CD4-positive, alpha-beta T cell treated with Interleukin-15 for 1 hour (primary cell): ENCODE results near the gene CA9.

Source experiments
- DNase-seq: peaks from one replicate; pipeline ENCODE4 v3.0.0-alpha.2; 2020

CA9 gene

DNA sequence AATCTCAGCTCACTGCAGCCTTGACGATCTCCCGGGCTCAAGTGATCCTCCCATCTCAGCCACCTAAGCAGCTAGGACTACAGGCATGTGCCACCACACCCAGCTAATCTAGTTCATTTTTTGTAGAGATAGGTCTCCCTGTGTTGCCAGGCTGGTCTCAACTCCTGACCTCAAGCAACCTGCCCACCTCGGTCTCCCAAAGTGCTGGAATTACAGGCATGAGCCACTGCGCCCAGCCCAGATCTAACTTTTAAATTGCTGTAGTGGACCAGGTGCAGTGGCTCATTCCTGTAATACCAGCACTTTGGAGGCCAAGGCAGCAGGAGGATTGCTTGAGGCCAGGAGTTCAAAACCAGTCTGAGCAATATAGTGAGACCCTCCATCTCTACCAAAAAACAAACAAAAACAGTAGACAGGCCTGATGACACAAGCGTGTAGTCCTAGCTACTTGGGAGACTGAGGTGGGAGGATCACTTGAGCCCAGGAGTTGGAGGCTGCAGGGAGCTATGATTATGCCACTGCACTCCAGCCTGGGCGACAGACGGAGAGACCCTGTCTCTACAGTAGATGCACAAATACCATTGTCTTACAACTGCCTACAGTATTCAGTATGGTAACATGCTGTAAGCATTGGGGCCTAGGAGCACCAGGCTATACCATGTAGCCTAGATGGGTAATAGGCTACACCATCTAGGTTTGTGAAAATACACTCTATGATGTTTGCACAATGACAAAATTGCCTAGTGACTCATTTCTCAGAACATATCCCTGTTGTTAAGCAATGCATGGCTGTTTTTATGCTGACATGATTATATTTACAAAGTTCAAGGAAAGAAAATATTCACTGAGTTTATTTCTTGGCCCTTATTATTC lies 21.5 kb upstream of the CA9 start:
- DNase-seq, result no peak

DNA sequence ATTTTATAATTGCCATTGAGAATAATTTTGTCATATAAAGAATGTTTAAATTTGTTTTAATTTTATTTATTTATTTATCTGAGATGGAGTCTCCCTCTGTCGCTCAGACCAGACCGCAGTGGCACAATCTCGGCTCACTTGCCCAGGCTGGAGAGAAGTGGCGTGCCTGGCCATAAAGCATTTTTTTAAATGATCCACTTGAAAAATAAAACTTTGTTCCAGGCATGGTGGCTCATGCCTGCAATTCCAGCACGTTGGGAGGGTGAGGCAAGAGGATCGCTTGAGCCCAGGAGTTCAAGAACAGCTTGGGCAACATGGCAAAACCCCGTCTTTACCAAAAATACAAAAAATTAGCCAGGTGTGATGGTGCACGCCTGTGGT lies 20.9 kb upstream of the CA9 start:
- DNase-seq, result no peak

DNA sequence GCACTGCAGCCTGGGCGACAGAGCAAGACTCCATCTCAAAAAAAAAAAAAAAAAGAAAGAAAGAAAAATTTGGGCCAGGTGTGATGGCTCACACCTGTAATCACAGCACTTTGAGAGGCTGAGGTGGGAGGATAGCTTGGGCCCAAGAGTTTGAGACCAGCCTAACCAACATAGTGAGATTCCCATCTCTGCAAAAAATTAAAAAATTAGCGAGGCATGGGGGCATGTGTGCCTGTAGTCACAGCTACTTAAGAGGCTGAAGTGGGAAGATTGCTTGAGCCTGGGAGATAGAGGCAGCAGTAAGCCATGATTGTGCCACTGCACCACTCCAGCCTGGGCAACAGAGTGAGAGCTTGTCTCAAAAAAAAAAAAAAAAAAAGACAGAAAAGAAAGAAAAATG lies 20.1 kb upstream of the CA9 start:
- DNase-seq, result no peak

GRCh38 chr9:35656348-35656747 lies 17.4 kb upstream of the CA9 start:
- no peak for DNase-seq

- DNase-seq, result no peak
Measured at GRCh38 chr9:35656831-35657545, 16.7 kb upstream of the CA9 start.

DNA sequence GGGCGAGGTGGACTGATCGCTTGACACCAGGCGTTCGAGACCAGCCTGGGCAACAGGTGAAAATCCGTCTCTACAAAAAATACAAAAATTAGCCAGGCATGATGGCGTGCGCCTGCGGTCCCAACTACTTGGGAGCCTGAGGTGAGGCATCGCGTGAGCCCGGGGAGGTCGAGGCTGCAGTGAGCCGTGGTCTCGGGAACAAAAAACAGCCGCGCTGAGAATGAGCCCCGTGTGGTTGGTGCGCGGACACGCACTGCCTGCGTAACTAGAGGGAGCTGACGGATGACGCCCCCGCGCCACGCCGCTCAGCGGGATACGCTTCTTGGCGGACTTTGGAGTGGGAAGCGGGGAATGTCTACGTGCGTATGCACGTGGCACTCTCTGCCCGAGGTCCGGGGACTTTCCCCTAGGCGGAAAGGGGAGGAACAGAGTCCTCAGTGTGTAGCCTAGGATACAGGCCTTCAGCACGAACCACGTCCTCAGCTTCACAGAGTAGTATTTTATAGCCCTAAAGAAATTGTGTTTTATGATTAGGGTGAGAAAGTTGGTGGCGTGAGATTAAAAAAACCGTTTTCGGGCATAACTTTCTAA lies 16.1 kb upstream of the CA9 start, which contains the start of gene RMRP:
RMRP (minus strand) TSS at position 474 of the 591 bp plus-strand sequence.
- peak; percentile 94 for DNase-seq

- DNase-seq, result peak; percentile 87
Measured at GRCh38 chr9:35658137-35658967, 15.4 kb upstream of the CA9 start, which contains the start of gene CCDC107. Gene CCDC107, plus strand, starts transcription at chr9:35658292. Its CDS starts 88 bp downstream, at chr9:35658380.

DNA sequence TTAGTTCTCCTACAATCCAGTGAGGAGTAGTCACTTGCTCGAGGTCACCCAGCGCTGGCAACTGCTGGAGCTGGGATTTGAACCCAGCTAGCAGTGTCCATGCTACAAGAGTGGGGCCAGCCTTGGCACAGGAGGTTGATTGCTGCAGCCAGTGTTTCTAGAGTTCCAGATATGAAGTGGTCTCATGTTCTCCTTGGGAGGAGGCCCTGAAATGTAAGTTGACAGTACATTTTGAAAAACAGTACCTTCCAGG lies 14.8 kb upstream of the CA9 start:
- DNase-seq, result no peak

- DNase-seq, result no peak
Measured at GRCh38 chr9:35659340-35659739, 14.4 kb upstream of the CA9 start.

DNA sequence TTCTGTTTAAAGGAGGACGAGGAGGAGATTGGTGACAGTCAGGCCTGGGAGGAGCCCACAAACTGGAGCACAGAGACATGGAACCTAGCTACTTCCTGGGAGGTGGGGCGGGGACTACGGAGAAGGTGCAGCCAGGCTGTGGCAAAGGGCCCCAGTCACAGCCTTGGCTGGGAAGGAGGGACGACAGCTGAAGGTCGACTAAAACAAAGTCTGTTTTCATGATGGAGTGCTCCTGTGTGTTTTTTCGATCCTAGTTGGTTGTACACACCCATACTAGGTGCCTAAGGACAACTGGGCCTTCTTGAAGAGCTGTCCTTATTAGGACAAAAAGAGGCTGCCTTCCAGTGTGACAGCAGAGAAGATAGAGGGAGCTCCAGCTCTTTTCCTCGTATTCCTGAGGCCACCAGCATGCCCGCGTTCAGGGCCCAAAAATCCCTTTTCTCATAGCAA lies 12.7 kb upstream of the CA9 start:
- no peak for DNase-seq

- DNase-seq, result peak; percentile 65
Measured at GRCh38 chr9:35661756-35662350, 11.9 kb upstream of the CA9 start.

DNA sequence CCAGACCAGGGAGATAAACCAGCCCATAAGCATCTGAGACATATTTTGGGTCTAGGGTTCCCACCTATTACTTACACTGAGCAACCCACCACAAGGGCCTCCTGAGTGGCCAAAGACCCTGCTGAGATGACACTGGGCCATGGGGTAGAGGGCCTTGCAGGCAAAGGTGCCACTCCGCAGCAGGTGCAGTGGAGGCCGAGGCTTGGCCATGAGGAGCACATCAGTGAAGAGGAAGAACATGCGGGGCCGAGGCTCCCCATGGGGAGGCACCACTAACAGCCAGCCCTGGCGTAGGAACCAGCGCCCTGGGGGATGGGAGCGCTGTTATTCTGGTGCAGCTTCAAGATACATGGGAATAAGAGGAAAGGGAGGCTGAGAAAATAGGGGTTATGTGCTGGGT lies 11.3 kb upstream of the CA9 start:
- no peak for DNase-seq

DNA sequence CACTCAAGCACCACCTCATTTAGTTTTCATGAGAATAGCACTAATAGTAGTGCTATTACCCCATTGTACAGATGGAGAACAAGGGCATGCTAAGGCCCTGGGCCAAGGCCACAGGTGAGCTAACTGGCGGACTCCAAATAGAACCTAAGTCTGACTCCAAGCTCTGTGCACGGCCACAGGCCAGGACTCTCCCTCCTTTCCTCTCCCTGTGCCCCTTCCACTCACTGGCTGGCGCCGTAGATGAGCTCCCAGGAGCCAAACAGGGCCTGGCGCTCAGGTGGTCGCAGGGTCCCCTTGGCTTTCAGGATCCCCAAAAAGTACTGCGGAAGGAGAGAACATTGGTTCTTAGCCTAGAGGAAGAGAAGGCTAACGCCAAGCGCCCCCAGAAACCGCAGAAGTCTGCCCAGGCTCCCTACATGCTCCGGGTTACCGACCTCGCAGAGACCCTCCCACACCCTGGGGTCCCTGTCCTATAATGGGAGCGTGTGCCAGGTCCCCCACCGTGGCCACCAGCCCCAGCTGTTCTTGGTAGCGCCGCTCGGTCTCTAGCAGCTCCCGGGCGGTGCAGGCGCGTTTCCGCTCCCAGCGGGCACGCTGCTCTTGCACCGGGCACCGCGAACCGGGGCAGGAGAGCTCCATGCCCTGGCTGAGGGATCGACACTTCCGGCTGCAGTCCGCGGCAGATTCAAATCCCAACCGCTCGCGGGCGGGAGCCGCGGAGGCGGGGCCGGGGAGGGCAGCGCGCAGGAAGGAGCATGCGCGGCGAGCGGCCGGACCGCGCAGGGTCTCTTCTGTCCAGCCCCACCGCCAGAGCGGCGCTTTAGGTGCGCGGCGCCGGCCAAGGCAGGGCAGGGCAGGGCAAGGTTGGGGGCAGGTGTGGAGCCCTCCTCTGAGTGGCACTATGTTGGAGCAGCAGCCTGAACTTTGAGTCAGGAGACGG lies 8.9 kb upstream of the CA9 start, which contains the start of gene ARHGEF39:
ARHGEF39 (minus strand) TSS at position 665 of the 940 bp plus-strand sequence; CDS start at position 639, 26 bp downstream.
- peak; percentile 60 for DNase-seq

DNA sequence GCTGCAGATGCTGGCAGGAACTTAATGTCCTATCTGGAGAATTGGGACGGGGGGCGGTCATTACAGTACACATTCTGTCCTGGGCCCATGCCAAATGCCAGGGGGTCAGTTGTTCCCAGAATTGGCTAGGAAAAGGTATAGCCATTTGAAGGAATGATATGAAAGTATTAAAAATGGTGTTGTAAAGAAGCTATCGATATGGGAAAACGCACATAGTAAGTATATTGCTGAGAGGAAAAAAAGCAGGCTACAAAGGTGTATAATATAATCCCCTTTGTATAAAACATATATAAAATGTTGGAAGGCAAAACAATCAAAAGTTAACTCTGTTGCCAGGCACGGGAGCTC lies 8.3 kb upstream of the CA9 start:
- no peak for DNase-seq

- no peak for DNase-seq
Measured at GRCh38 chr9:35666045-35666444, 7.7 kb upstream of the CA9 start.

DNA sequence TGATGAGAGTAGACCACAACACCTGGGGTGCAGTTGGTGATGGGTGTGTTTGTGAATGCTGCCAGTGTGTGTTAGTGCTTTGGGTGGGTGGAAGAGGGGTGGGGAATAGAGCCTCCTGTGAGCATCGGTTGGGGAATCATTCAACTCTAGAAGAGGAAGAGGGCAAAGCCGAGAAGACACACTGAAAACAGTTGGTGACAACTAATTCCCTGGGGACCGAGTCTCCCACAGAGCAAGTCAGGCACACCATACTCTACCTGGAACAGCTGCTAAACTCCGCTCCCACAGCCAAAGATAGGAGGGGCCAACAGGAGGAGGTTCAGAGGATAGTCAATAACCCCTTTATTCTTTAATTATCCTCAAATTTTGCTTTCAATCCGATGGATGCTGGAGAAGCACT lies 7.2 kb upstream of the CA9 start:
- DNase-seq, result no peak

DNA sequence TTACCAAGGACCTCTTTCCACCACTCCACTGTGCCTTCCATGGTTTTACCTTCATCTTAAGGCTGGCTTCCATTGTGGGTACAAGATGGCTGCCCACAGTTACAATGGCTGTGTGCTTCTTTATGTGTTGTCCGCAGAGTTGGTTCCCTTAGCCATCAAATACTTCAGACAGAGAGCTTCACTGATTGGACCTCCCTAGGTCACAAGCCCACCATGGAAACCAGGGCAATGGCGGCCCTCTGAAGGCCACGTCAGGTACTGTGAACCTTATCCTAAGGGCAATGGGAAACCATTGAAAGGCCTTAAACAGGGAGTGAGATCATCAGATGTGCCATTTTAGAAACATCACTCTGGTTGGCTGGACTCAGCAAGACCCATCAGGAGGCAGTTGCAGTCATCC lies 5.8 kb upstream of the CA9 start:
- no peak for DNase-seq

DNA sequence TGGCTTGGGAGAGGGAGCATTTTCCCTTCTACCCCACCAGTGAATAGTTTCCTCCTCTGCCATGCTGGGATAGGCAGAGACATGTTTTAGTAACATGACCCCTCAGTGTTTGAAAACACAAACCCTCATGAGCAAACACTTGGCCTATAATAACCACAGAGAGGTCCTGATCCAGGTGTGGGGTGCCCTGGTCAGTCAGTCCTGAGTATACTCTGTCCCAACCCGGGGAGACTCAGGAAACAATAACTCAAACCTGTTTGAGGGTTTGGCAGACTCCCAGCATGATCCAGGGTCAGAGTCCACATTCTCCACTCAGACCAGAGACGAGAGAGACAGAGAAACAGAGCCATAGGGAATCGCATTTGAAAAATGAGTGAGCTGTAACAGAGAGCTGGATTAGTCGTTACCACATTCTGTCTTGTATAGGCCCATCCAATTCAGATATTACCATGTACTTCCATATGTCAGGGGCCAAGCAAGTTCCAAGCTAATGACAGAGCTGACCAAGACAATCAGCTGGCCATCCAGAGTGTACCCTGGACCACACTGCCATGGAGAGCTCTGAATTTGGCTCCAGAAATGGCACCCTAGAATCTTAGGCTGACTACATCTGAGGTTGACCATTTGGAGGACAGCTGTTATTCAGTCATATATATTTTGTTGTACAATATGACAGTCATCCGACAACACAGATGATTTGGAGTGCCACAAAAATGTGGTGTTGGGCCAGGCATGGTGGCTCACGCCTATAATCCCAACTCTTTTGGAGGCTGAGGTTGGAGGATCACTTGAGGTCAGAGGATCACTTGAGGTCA lies 4.2 kb upstream of the CA9 start:
- DNase-seq, result no peak

DNA sequence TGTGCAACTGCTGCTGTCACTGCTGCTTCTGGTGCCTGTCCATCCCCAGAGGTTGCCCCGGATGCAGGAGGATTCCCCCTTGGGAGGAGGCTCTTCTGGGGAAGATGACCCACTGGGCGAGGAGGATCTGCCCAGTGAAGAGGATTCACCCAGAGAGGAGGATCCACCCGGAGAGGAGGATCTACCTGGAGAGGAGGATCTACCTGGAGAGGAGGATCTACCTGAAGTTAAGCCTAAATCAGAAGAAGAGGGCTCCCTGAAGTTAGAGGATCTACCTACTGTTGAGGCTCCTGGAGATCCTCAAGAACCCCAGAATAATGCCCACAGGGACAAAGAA lies 265 bp downstream of the CA9 start:
- no peak for DNase-seq

DNA sequence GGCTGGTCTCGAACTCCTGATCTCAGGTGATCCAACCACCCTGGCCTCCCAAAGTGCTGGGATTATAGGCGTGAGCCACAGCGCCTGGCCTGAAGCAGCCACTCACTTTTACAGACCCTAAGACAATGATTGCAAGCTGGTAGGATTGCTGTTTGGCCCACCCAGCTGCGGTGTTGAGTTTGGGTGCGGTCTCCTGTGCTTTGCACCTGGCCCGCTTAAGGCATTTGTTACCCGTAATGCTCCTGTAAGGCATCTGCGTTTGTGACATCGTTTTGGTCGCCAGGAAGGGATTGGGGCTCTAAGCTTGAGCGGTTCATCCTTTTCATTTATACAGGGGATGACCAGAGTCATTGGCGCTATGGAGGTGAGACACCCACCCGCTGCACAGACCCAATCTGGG lies 1.5 kb downstream of the CA9 start:
- DNase-seq, result no peak
